ENCODE measurements around the gene MYO15B. TPM values are rescaled to one million over a fixed set of nuclear protein-coding genes. Genes with fewer than 3 reads are reported as not detected.
"Not testable (repeated sequence)": the region's sequence is repeated elsewhere in the genome, so short reads cannot be mapped to it uniquely, and the experiment has no call there.

Gene MYO15B
- total RNA-seq, 1 donor from 2014 or later = 337 TPM

- Mint-ChIP-seq H3K27ac (no peak overlapping the region), H3K4me3 (ENCODE audit: low read depth) (no peak overlapping the region), H3K36me3 (ENCODE audit: insufficient read depth) (no peaks in the 10 kb centered on the region), H3K4me1 (ENCODE audit: low read depth) (peaks cover 5% of the 10 kb centered on the region), H3K9me3 (ENCODE audit: low read depth) (no peaks in the 10 kb centered on the region), H3K27me3 (no peaks in the 10 kb centered on the region)
- TF ChIP-seq CTCF (IDR thresholded peaks at IDR 0.05; ENCODE audit: unreplicated experiment) = no peak
- no peak for DNase-seq (ENCODE audit: low spot score, unreplicated experiment)
These were observed 2.3 kb downstream of the MYO15B start for GRCh38 chr17:75589919-75590303.

GRCh38 chr17:75590314-75590761, 2.7 kb downstream of the MYO15B start:
- Mint-ChIP-seq H3K4me3 (ENCODE audit: low read depth) (no peak overlapping the region), H3K9me3 (ENCODE audit: low read depth) (no peaks in the 10 kb centered on the region), H3K4me1 (ENCODE audit: low read depth) (peaks cover 5% of the 10 kb centered on the region), H3K27ac (no peak overlapping the region), H3K27me3 (no peaks in the 10 kb centered on the region), H3K36me3 (ENCODE audit: insufficient read depth) (no peaks in the 10 kb centered on the region)
- no peak for TF ChIP-seq CTCF (IDR thresholded peaks at IDR 0.05; ENCODE audit: unreplicated experiment)
- DNase-seq (ENCODE audit: low spot score, unreplicated experiment) = no peak

- no peak for DNase-seq (ENCODE audit: low spot score, unreplicated experiment)
- H3K27ac Mint-ChIP-seq = no peak overlapping the region
- H3K27me3 Mint-ChIP-seq = no peaks in the 10 kb centered on the region
- peak overlapping the region; percentile 57 for H3K4me3 Mint-ChIP-seq (ENCODE audit: low read depth)
- peaks cover 5% of the 10 kb centered on the region for H3K4me1 Mint-ChIP-seq (ENCODE audit: low read depth)
- TF ChIP-seq CTCF (IDR thresholded peaks at IDR 0.05; ENCODE audit: unreplicated experiment) = no peak
- H3K9me3 Mint-ChIP-seq (ENCODE audit: low read depth) = no peaks in the 10 kb centered on the region
- H3K36me3 Mint-ChIP-seq (ENCODE audit: insufficient read depth) = no peaks in the 10 kb centered on the region
These were observed 3.5 kb downstream of the MYO15B start for GRCh38 chr17:75590849-75591721.

GRCh38 chr17:75591722-75592302, 4.2 kb downstream of the MYO15B start:
- no peak for TF ChIP-seq CTCF (IDR thresholded peaks at IDR 0.05; ENCODE audit: unreplicated experiment)
- Mint-ChIP-seq H3K4me1 (ENCODE audit: low read depth) (peaks cover 5% of the 10 kb centered on the region), H3K27ac (no peak overlapping the region), H3K4me3 (ENCODE audit: low read depth) (no peak overlapping the region), H3K27me3 (no peaks in the 10 kb centered on the region), H3K9me3 (ENCODE audit: low read depth) (no peaks in the 10 kb centered on the region), H3K36me3 (ENCODE audit: insufficient read depth) (no peaks in the 10 kb centered on the region)
- no peak for DNase-seq (ENCODE audit: low spot score, unreplicated experiment)

- DNase-seq (ENCODE audit: low spot score, unreplicated experiment) = no peak
- Mint-ChIP-seq H3K27me3 (no peaks in the 10 kb centered on the region), H3K4me1 (ENCODE audit: low read depth) (peaks cover under 1% of the 10 kb centered on the region)
These were observed 4.9 kb downstream of the MYO15B start for GRCh38 chr17:75592348-75593020.

GRCh38 chr17:75593430-75593829, 5.8 kb downstream of the MYO15B start:
- H3K36me3 Mint-ChIP-seq (ENCODE audit: insufficient read depth); DNase-seq (ENCODE audit: low spot score, unreplicated experiment); H3K4me3 Mint-ChIP-seq (ENCODE audit: low read depth); H3K27ac Mint-ChIP-seq; H3K4me1 Mint-ChIP-seq (ENCODE audit: low read depth); H3K9me3 Mint-ChIP-seq (ENCODE audit: low read depth); H3K27me3 Mint-ChIP-seq: not testable (repeated sequence)

More at GRCh38 chr17:75592348-75593020, 4.9 kb downstream of the MYO15B start:
- Mint-ChIP-seq H3K4me3 (ENCODE audit: low read depth) (no peak overlapping the region), H3K9me3 (ENCODE audit: low read depth) (no peaks in the 10 kb centered on the region), H3K36me3 (ENCODE audit: insufficient read depth) (no peaks in the 10 kb centered on the region), H3K27ac (no peak overlapping the region)
- TF ChIP-seq CTCF (IDR thresholded peaks at IDR 0.05; ENCODE audit: unreplicated experiment) = no peak
